ENCODE measurements around the gene ACAP3. TPM values are rescaled to one million over a fixed set of nuclear protein-coding genes. Genes with fewer than 3 reads are reported as not detected.

The ACAP3 gene
- total RNA-seq, 1 donor from 2014 or later, result 16.2 TPM

- DNase-seq (ENCODE audit: low read depth, low spot score), result no peak
Measured at GRCh38 chr1:1286313-1287261, 21.1 kb downstream of the ACAP3 start.

DNA sequence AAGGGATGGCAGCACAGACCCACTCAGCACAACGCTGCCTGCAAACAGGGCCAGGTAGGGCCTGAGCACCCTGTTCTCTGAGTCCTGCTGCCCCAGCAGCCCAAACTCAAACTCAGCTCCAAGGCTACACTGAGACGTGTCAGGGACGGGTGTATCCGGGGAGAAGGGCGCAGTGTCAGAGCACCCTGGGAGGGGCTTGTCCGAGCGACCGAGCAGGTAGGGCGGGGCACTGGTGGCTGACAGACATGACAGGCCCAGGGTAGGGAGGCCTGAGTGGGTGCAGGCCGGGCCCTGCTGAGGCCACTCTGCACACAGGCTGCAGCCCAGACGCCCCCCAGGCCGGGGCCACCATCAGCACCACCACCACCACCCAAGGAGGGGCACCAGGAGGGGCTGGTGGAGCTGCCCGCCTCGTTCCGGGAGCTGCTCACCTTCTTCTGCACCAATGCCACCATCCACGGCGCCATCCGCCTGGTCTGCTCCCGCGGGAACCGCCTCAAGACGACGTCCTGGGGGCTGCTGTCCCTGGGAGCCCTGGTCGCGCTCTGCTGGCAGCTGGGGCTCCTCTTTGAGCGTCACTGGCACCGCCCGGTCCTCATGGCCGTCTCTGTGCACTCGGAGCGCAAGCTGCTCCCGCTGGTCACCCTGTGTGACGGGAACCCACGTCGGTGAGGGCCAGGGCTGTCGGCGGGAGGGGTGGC is 22.0 kb downstream of the ACAP3 start:
- no peak for DNase-seq (ENCODE audit: low read depth, low spot score)

- no peak for DNase-seq (ENCODE audit: low read depth, low spot score)
Measured at GRCh38 chr1:1285102-1285571, 22.6 kb downstream of the ACAP3 start.

DNA sequence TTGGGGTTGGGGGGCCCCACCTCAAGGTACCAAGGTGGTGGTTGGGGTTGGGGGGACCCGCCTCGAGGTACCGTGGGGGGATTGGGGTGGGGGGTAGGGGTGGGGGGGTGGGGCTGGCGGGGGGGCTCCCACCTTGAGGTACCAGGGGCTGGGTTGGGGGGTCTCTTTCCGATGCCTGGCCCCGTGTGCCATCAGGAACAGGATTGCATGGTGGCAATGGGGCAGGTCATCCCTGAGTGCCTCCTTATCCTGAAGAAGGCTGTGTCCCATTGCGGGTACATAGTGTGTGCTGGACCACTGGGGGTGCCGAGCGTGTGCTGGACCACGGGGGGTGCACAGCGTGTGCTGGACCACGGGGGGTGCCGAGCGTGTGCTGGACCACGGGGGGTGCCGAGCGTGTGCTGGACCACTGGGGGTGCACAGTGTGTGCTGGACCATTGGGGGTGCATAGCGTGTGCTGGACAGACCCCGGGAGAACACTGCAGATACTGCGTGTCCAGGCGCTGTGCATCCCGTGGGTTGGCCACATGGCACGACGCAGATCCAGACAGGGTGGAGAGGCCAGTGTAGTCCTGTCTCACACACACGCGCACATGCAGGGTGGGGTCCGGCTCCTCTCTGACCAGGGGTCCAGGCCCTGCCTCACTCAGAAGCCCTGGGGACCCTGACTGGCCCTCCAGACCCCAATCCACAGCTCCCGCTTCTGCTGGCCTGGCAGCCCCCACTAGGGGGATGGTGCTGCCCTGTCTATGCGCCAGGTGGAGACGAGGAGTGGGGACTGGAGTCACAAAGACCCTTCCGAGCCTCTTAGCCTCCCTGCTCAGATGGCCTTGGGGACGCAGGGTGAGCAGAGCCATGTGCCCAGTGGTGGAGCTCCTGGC is 23.3 kb downstream of the ACAP3 start:
- DNase-seq (ENCODE audit: low read depth, low spot score), result no peak

DNA sequence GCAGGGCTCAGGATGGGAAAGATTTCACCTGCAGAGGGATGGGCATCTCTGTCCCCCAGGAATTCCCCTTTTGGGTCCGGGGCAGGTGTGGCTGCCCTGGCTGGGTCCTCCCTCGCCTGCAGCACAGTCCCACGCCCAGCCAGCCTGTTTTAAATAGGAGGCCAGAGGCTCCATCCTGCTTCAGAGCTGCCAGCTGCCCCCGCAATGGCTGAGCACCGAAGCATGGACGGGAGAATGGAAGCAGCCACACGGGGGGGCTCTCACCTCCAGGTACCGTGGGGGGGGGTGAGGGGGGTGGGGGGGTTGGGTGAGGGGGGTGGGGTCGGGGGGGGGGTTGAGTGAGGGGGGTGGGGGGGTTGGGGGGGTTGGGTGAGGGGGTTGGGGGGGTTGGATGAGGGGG is 23.9 kb downstream of the ACAP3 start:
- no peak for DNase-seq (ENCODE audit: low read depth, low spot score)

DNA sequence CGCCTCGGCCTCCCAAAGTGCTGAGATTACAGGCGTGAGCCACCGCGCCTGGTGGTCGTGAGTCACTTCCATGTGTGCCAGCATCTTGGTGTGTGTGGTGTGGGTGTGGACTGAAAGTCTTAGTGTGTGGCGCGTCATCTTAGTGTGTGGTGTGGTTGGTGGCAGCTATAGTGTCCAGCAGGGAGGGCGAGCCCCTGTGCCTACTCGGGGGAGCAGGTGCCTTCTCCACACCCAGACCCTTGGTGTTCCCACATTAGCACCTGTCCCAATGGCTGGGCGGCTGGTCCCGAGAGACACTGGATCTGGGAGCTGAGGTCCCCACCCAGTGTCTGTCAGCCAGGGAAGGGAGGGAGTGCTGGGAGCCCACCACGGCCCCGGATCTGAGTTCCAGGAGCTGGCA is 24.7 kb downstream of the ACAP3 start:
- DNase-seq (ENCODE audit: low read depth, low spot score), result no peak

- DNase-seq (ENCODE audit: low read depth, low spot score), result peak; percentile 33
Measured at GRCh38 chr1:1281533-1282321, 26.0 kb downstream of the ACAP3 start.

DNA sequence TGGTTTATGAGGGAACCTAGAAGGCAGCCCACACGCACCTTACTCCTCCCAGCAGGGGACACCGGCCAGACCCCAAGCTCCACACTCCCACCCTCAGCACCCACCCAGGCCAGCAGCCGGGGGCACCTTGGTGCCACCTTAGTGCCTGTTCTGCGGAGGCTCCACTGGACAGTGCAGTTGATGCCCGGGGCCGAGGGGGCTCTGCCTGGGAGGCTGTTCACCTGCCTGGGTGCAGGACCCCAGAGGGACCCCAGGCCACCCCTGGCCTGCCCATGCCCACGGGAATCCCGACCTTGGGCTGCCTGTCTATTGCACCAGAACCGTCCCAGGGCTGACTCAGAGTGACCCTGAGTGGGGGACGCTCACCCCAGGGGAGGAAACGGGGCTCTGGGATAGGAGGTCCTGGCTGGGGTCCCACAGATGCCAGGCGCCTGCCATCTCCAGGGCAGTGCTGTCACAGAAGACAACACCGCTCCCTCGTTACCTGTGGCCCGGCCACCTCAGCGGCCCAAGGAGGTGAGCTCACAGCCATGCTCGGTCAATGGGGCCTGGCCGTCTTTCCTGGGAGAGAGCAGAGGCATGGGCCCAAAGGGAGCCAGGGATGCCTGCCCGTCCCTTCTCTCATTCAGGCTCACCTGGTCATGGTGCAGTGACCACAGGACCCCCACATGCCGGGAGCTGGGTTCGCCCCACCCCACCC is 26.8 kb downstream of the ACAP3 start:
- no peak for DNase-seq (ENCODE audit: low read depth, low spot score)

- no peak for DNase-seq (ENCODE audit: low read depth, low spot score)
Measured at GRCh38 chr1:1279028-1279427, 28.7 kb downstream of the ACAP3 start.

- no peak for DNase-seq (ENCODE audit: low read depth, low spot score)
Measured at GRCh38 chr1:1278620-1279019, 29.1 kb downstream of the ACAP3 start.

GRCh38 chr1:1275836-1276235 is 31.9 kb downstream of the ACAP3 start:
- DNase-seq (ENCODE audit: low read depth, low spot score), result no peak

- no peak for DNase-seq (ENCODE audit: low read depth, low spot score)
Measured at GRCh38 chr1:1274931-1275431, 32.7 kb downstream of the ACAP3 start.

DNA sequence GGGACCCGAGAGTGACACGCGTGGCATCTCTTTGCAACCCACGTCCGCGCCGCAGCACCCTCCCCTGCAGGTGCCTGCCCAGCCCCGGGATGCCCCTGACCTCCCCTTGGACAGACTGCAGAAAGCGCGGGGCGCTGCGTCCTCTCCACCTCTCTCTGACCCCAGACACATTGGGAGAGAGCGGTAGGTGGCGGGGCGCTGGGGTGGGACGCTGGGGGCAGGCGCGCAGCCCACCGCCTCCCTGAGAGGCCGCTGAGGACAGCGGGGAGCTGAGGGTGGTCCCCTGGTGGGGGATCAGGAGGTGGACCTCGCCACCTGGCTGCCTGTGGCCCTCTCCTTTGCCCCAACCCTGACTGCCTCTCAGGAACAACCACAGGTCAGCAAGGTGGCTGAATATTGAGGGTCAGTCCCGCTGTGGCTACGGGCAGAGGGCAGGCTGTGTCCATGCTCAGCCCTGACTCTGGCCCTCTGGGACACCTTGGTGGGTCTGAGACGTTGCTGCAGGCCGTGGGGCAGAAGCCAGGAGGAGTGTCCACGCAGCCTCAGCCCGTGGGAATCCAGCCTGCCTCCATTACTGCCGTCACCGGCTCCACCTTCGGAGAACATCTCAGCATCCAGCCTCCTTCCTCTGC is 33.3 kb downstream of the ACAP3 start:
- no peak for DNase-seq (ENCODE audit: low read depth, low spot score)

- peak; percentile 76 for DNase-seq (ENCODE audit: low read depth, low spot score)
Measured at GRCh38 chr1:1273512-1274298, 34.0 kb downstream of the ACAP3 start, which contains the start of gene UBE2J2. TSS of gene UBE2J2 (minus strand) at chr1:1273854. CDS start at chr1:1267992, 5,862 bp downstream.

GRCh38 chr1:1273209-1273511 is 34.6 kb downstream of the ACAP3 start:
- DNase-seq (ENCODE audit: low read depth, low spot score), result no peak

DNA sequence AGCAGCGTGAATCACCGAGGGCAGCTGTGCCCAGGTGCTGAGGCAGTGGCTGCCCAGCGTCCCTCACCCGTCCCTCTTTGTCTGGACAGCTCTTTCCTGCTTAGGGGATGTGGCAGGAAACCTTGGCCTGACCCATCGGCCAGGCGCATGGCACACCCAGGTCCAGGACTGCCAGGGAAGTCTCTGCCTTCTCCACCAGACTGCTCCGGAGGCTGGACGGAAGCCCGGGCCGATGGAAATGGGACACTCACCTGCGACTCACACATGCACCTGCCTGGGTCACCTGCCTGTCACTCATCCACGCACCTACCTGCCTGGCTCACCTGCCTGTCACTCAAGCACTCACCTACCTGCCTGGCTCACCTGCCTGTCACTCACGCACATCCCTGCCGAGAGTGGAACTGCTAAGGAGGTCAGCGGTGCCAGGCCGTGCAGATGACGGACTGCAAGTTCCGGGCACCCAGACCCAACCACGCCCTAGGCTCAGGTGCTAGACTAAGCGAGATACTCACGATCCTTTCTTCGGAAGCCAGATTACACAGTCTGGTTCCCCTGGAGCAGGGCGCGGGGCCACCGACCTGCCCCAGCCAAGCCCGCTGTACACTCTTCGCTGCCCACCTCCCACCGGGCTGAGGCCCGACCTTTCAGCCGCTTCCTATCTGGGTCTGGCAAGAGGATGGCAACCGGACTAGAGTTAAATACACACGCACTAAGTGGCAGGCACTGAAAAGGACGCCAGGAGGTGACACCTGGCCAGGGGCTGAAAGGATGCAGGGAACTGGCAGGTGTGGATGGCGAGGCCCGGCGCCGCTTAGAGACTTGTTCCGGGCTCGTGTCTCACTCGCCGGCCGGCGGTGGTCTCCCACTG is 35.2 kb downstream of the ACAP3 start:
- no peak for DNase-seq (ENCODE audit: low read depth, low spot score)

GRCh38 chr1:1270813-1271212 is 36.9 kb downstream of the ACAP3 start:
- DNase-seq (ENCODE audit: low read depth, low spot score), result no peak

DNA sequence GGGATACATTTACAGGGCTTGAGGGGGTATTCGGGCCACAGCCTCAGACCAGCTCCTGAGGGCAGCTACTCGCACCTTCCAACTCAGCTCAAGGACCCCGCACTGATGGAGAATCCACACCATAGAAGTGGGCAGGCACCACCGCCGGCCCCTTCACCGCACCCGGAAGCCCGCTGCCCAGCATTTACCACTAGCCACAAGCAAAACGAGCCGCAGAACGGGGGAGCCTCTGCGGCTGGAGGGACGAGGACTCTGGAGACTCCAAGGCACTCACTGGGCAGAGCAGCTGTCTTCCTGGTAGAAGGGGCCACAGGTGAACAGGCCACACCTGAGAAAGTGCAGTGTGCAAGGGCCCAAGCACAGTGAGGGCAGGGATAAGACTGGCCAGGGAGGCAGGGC is 39.4 kb downstream of the ACAP3 start:
- no peak for DNase-seq (ENCODE audit: low read depth, low spot score)
